HEK293T (cell line): Measurements from ENCODE around the gene ZNF33A.

ENCODE experiments used
- CTCF ChIA-PET: fragments of 350-600 bp; formaldehyde crosslinking; extraction: SDS; loops from one replicate; lab custom pipeline; 2021; ENCODE audit warnings: antibody characterized with exemption, inconsistent platforms; lab: Yijun Ruan, JAX
- POLR2A ChIA-PET: fragments of 350-600 bp; formaldehyde crosslinking; extraction: SDS; loops from one replicate; lab custom pipeline; 2020; ENCODE audit warnings: antibody characterized with exemption, inconsistent platforms; lab: Yijun Ruan, JAX
- DNase-seq: peaks from one replicate; pipeline ENCODE4 v3.0.0; 2012; ENCODE audit warnings: mixed read lengths; ENCODE audit errors: extremely low spot score
- ARNT ChIP-seq: fragments of 450-650 bp; IDR thresholded peaks from 2 replicates; pipeline ENCODE4 v1.6.1; 2017; ENCODE audit warnings: mild to moderate bottlenecking
- BHLHE40 ChIP-seq: fragments of 450-650 bp; IDR thresholded peaks from 2 replicates; pipeline ENCODE4 v1.6.1; 2016; ENCODE audit warnings: mild to moderate bottlenecking, moderate library complexity, borderline replicate concordance
- CTBP1 ChIP-seq: fragments of 450-650 bp; IDR thresholded peaks from 2 replicates; pipeline ENCODE4 v1.6.1; 2016; ENCODE audit warnings: borderline replicate concordance
- ELF4 ChIP-seq: fragments of 450-650 bp; IDR thresholded peaks from 2 replicates; pipeline ENCODE4 v1.6.1; 2017; ENCODE audit warnings: antibody characterized with exemption
- FOXA1 ChIP-seq: fragments of 450-650 bp; IDR thresholded peaks from 2 replicates; pipeline ENCODE4 v1.6.1; 2016; ENCODE audit warnings: mild to moderate bottlenecking
- FOXK2 ChIP-seq: fragments of 450-650 bp; IDR thresholded peaks from 2 replicates; pipeline ENCODE4 v1.6.1; 2016; ENCODE audit warnings: mild to moderate bottlenecking
- FOXM1 ChIP-seq: fragments of 450-650 bp; IDR thresholded peaks from 2 replicates; pipeline ENCODE4 v1.6.1; 2017; ENCODE audit warnings: mild to moderate bottlenecking, borderline replicate concordance
- HDGF ChIP-seq: fragments of 450-650 bp; IDR thresholded peaks from 2 replicates; pipeline ENCODE4 v1.6.1; 2017; ENCODE audit warnings: antibody characterized with exemption, borderline replicate concordance
- L3MBTL2 ChIP-seq: fragments of 450-650 bp; conservative IDR thresholded peaks from 2 replicates; pipeline ENCODE4 v1.6.1; 2016; ENCODE audit warnings: mild to moderate bottlenecking
- LEF1 ChIP-seq: fragments of 450-650 bp; IDR thresholded peaks from 2 replicates; pipeline ENCODE4 v1.6.1; 2017; ENCODE audit warnings: mild to moderate bottlenecking, borderline replicate concordance
- NFRKB ChIP-seq: fragments of 450-650 bp; IDR thresholded peaks from 2 replicates; pipeline ENCODE4 v1.6.1; 2016; ENCODE audit warnings: mild to moderate bottlenecking, moderate library complexity
- PKNOX1 ChIP-seq: fragments of 450-650 bp; IDR thresholded peaks from 2 replicates; pipeline ENCODE4 v1.6.1; 2016
- SP1 ChIP-seq: fragments of 450-650 bp; IDR thresholded peaks from 2 replicates; pipeline ENCODE4 v1.6.1; 2017
- SUZ12 ChIP-seq: fragments of 450-650 bp; IDR thresholded peaks from 2 replicates; pipeline ENCODE4 v1.6.1; 2016; ENCODE audit warnings: mild to moderate bottlenecking
- TARDBP ChIP-seq: fragments of 450-650 bp; IDR thresholded peaks from 2 replicates; pipeline ENCODE4 v1.6.1; 2016
- ZNF384 ChIP-seq: fragments of 450-650 bp; IDR thresholded peaks from 2 replicates; pipeline ENCODE4 v1.6.1; 2016

ZNF33A gene

GRCh38 chr10:38010119-38010903 is at the start of gene ZNF33A:
Gene ZNF33A, plus strand, starts transcription at chr10:38010675. Its CDS starts 1,667 bp downstream, at chr10:38012342.
- peak; percentile 70 for DNase-seq
- CTCF ChIA-PET, result interaction anchor here (0.7 kb wide), 1 partner anchor 1122 kb away, joined by 3 read pairs; no protein-coding TSS in a partner anchor
- POLR2A ChIA-PET, result interaction anchor here (1.3 to 1.7 kb wide), 6 partner anchors 8 to 153 kb away, joined by 3 to 12 read pairs (median 7); partner anchors contain the start of genes ZNF248, ZNF25 and ZNF37A
- TF ChIP-seq CTBP1 (no peak), PKNOX1 (no peak), ZNF384 (no peak), ARNT (no peak), L3MBTL2 (no peak), FOXA1 (no peak)

- POLR2A ChIA-PET, result no interaction called here
- TF ChIP-seq LEF1, result no peak
- no peak for TF ChIP-seq TARDBP
- no peak for TF ChIP-seq L3MBTL2
- TF ChIP-seq SP1, result no peak
- no peak for TF ChIP-seq PKNOX1
- TF ChIP-seq SUZ12, result no peak
- no peak for TF ChIP-seq FOXA1
- TF ChIP-seq FOXK2, result no peak
- TF ChIP-seq CTBP1, result no peak
- TF ChIP-seq FOXM1, result no peak
- TF ChIP-seq ZNF384, result no peak
- no peak for TF ChIP-seq ARNT
- no peak for TF ChIP-seq ELF4
- TF ChIP-seq BHLHE40, result no peak
- no peak for TF ChIP-seq NFRKB
- no peak for TF ChIP-seq HDGF
- CTCF ChIA-PET, result no interaction called here
- DNase-seq, result no peak
Observed at GRCh38 chr10:37965006-37965405, 45.5 kb upstream of the ZNF33A start.

GRCh38 chr10:37972396-37972795 is 38.1 kb upstream of the ZNF33A start:
- DNase-seq, result no peak
- POLR2A ChIA-PET, result no interaction called here
- CTCF ChIA-PET, result interaction anchor here (0.7 kb wide), 1 partner anchor 1686 kb away, joined by 5 read pairs; no protein-coding TSS in a partner anchor
- TF ChIP-seq NFRKB (no peak), ELF4 (no peak), SUZ12 (no peak), SP1 (no peak), ZNF384 (no peak), CTBP1 (no peak), TARDBP (no peak), ARNT (no peak), LEF1 (no peak), FOXA1 (no peak), PKNOX1 (no peak), FOXM1 (no peak), L3MBTL2 (no peak), BHLHE40 (no peak), FOXK2 (no peak), HDGF (no peak)

GRCh38 chr10:37975401-37975991 is 35.0 kb upstream of the ZNF33A start:
- CTCF ChIA-PET, result no interaction called here
- POLR2A ChIA-PET, result interaction anchor here (0.8 to 1.5 kb wide), 3 partner anchors 15 to 118 kb away, joined by 3 to 6 read pairs (median 3); partner anchors contain the start of gene ZNF248
- no peak for TF ChIP-seq PKNOX1
- no peak for DNase-seq

GRCh38 chr10:37976091-37976879 is 34.2 kb upstream of the ZNF33A start, which contains the start of gene ZNF25:
Gene ZNF25, minus strand, starts transcription at chr10:37976647. Its CDS starts 4,925 bp downstream, at chr10:37971722.
- ChIA-PET POLR2A (interaction anchor here (0.7 to 2.1 kb wide), 4 partner anchors 15 to 54 kb away, joined by 3 to 12 read pairs (median 3); partner anchors contain the start of gene ZNF33A), CTCF (no interaction called here)
- DNase-seq, result peak; percentile 86
- TF ChIP-seq L3MBTL2 (peak; percentile 37; the same call in 1 of the 2 replicates), PKNOX1 (peak; percentile 68), HDGF (no peak), ZNF384 (peak; percentile 79)
